ENCODE data around the gene CLEC10A. TPM values are rescaled to one million over a fixed set of nuclear protein-coding genes. Genes with fewer than 3 reads are reported as not detected.

Gene CLEC10A
- total and polyA plus RNA-seq, 11 donors = 1.5 to 30.1 (median 2.7) TPM

DNA sequence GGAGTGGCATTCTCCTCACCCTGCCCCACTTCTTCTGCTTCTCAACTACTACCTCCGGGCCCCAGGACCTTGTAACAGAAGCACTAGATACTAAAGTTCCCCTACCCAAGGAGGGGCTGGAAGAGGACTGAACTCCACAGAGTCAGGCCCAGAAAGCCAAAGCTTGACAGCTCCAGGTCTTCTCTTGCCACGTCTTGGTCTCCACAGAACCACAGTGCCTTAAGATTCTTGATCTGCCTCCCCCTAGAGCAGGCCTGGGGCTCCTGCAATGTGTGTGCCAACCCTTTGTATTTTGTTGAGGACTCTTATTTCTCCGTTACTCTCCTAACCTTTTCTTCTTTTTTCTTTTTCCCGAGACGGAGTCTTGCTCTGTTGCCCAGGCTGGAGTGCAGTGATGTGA is 40.2 kb downstream of the CLEC10A start:
- ATAC-seq (no peak), DNase-seq (no peak)
- no peak overlapping the region for H3K4me3 ChIP-seq
- no peaks in the 10 kb centered on the region for H3K36me3 ChIP-seq
- TF ChIP-seq POLR2A (IDR thresholded peaks at IDR 0.05) (no peak), CTCF (IDR thresholded peaks at IDR 0.05) (no peak)
- no peak overlapping the region for H3K27ac ChIP-seq
- H3K27me3 ChIP-seq = peaks cover 0 to 32% (median 21%) of the 10 kb centered on the region in 9 donors
- intact Hi-C loops (cut with DNase I) = loop anchor here in 1 of 10 donors (10.0 kb wide), 1 partner anchor 255 kb away; the partner anchor contains the start of gene YBX2
- 91 to 97% (median 95%) methylated on average over 5 of the region's 5 CpGs for WGBS, 4 donors
- H3K9me3 ChIP-seq = no peaks in the 10 kb centered on the region
- peaks cover 0 to 42% (median 24%) of the 10 kb centered on the region in 12 donors for H3K4me1 ChIP-seq

GRCh38 chr17:7038025-7038862 is 41.8 kb downstream of the CLEC10A start:
- no peaks in the 10 kb centered on the region for H3K9me3 ChIP-seq
- no peak overlapping the region for H3K4me3 ChIP-seq
- H3K27ac ChIP-seq = no peak overlapping the region
- H3K27me3 ChIP-seq = peaks cover 0 to 18% (median 13%) of the 10 kb centered on the region in 9 donors
- TF ChIP-seq POLR2A (IDR thresholded peaks at IDR 0.05) = no peak
- no peak for TF ChIP-seq CTCF (IDR thresholded peaks at IDR 0.05)
- 76 to 83% (median 82%) methylated on average over 18 to 19 of the region's 19 CpGs for WGBS, 4 donors
- H3K4me1 ChIP-seq = peaks cover 0 to 38% (median 17%) of the 10 kb centered on the region in 12 donors
- intact Hi-C loops (cut with DNase I) = no loop called here
- no peak for ATAC-seq
- DNase-seq = no peak
- H3K36me3 ChIP-seq = no peaks in the 10 kb centered on the region

- intact Hi-C loops (cut with DNase I) = no loop called here
- Histone ChIP-seq H3K9me3 (no peaks in the 10 kb centered on the region), H3K27me3 (no peaks in the 10 kb centered on the region), H3K36me3 (no peaks in the 10 kb centered on the region), H3K27ac (peak within 1 kb of the TSS; percentile 74 to 97 (median 88)), H3K4me3 (peak within 1 kb of the TSS; percentile 53 to 88 (median 67)), H3K4me1 (peaks cover 0 to 25% (median 8%) of the 10 kb centered on the region in 12 donors)
- TF ChIP-seq CTCF (IDR thresholded peaks at IDR 0.05) (no peak), POLR2A (IDR thresholded peaks at IDR 0.05) (peak in 1 of 2 donors; percentile 64)
- ATAC-seq (peak; percentile 93 to 96 (median 96)), DNase-seq (peak; percentile 95 to 97 (median 95))
- 0 to 2% (median 1%) methylated on average over 27 to 52 of the region's 52 CpGs for WGBS, 4 donors
Measured at GRCh38 chr17:7035591-7036368, 44.3 kb downstream of the CLEC10A start, which contains the start of gene SLC16A13. Gene SLC16A13 (plus strand): TSS chr17:7036015. CDS start chr17:7036383, 368 bp downstream.
